ENCODE results near the gene TMEM132D.

DNA sequence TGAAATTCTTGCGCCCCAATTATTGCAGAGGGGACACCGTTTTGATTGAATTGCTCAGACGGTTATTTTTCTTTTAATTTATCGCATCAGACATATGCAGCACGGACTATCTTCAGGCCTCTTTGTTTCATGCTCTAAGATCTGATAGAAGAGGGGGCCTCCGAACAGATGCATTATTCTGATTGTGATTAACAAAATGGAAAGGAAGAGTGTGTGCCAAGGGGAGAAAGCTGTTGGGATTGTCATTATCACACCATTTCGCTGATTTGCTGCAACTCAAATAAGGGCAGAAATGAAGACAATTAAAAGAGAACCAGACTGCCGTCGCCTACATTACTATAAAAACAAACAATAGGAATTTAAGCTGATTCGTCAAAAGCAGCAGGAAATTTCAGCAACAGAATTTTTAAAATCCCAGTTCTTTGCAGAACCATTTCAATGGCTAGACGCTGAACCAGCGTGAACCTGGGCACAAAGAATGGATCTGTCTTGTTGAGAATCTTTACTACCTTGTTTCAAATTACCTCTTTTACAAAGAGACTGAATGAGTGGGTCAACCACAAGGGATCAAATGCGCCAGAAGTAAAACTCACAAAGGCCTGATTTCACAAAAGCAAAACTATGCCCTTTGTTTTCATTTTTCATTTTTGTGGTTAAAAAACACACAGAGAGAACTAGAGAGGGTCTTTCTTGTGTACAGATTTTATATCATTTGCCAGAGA is 30.6 kb downstream of the TMEM132D start:
- TF ChIP-seq ZBTB21 (CRISPR knock-in tag; IDR thresholded peaks at IDR 0.05; ENCODE audit: borderline replicate concordance): no peak
- no peak for TF ChIP-seq CTCF (IDR thresholded peaks at IDR 0.05)
- TF ChIP-seq, protein P1, sequence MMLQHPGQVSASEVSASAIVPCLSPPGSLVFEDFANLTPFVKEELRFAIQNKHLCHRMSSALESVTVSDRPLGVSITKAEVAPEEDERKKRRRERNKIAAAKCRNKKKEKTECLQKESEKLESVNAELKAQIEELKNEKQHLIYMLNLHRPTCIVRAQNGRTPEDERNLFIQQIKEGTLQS (CRISPR knock-in tag; conservative IDR thresholded peaks at IDR 0.05): no peak

Measured in WTC11 (cell line).